H1 (cell line): ENCODE measurements around the gene MYO16. TPM values are rescaled to one million over a fixed set of nuclear protein-coding genes. Genes with fewer than 3 reads are reported as not detected.

Experiments
- CTCF ChIA-PET: fragments of 300-600 bp; sonication (Branson Sonifier 250); formaldehyde crosslinking; loops from one replicate; lab custom pipeline; 2021; ENCODE audit not compliant: partially characterized antibody; lab: Charles Lee
- POLR2A ChIA-PET: fragments of 300-600 bp; sonication (Branson Sonifier 250); formaldehyde crosslinking; loops from one replicate; lab custom pipeline; 2021; ENCODE audit warnings: inconsistent platforms; ENCODE audit not compliant: partially characterized antibody; lab: Charles Lee
- DNase-seq, 2 experiments: peaks; one replicate each; pipeline versions ENCODE4 v3.0.0 to v3.0.0-alpha.2; 2010 to 2022; ENCODE audit warnings: low spot score in 2 of 2, low read depth in 1 of 2, mixed read lengths in 1 of 2
- FAIRE-seq: peaks from 2 replicates; lab custom pipeline; 2011; peaks lifted over from hg19 to GRCh38; lab: Jason Lieb, UNC
- H2AFZ ChIP-seq: 2 replicates; pipeline ENCODE4 v1.8.1; 2012; ENCODE audit warnings: low read length, inconsistent platforms
- H2AK5ac ChIP-seq: 2 replicates; pipeline ENCODE4 v1.6.1; 2013; ENCODE audit warnings: low read depth, low read length
- H2BK120ac ChIP-seq: replicated peaks from 2 replicates; pipeline ENCODE3; 2013; ENCODE audit warnings: low read depth, low read length, inconsistent platforms
- H2BK12ac ChIP-seq: 2 replicates; pipeline ENCODE4 v1.6.1; 2013; ENCODE audit warnings: low read depth, low read length
- H2BK15ac ChIP-seq: 2 replicates; pipeline ENCODE4 v1.6.1; 2013; ENCODE audit warnings: low read length
- H2BK20ac ChIP-seq: 2 replicates; pipeline ENCODE4 v1.6.1; 2013; ENCODE audit warnings: low read length
- H2BK5ac ChIP-seq: 2 replicates; pipeline ENCODE4 v1.6.1; 2013; ENCODE audit warnings: low read depth, low read length
- H3K14ac ChIP-seq: 2 replicates; pipeline ENCODE4 v1.6.1; 2013; ENCODE audit warnings: inconsistent platforms; ENCODE audit not compliant: insufficient read length
- H3K18ac ChIP-seq: 2 replicates; pipeline ENCODE4 v1.6.1; 2013; ENCODE audit warnings: low read length; ENCODE audit errors: extremely low read depth
- H3K23ac ChIP-seq: 2 replicates; pipeline ENCODE4 v1.6.1; 2013; ENCODE audit warnings: inconsistent platforms; ENCODE audit not compliant: insufficient read length
- H3K23me2 ChIP-seq: 2 replicates; pipeline ENCODE4 v1.6.1; 2013; ENCODE audit warnings: low read depth, low read length
- H3K27ac ChIP-seq: 2 replicates; pipeline ENCODE4 v1.6.1; 2011; ENCODE audit warnings: low read depth, low read length, inconsistent platforms
- H3K27me3 ChIP-seq, 4 experiments: replicated peaks in 1 of 4; 1 replicate in 1 of 4; 2 replicates in 3 of 4; pipeline versions ENCODE4 v1.6.1 to v1.8.1; 2011 to 2013; ENCODE audit warnings: low read length in 3 of 4, mild to moderate bottlenecking in 3 of 4, inconsistent platforms in 2 of 4, mixed read lengths in 2 of 4, moderate library complexity in 1 of 4; ENCODE audit not compliant: control insufficient read depth in 3 of 4, insufficient read depth in 3 of 4; ENCODE audit errors: extremely low read depth in 1 of 4
- H3K36me3 ChIP-seq, 4 experiments: 2 replicates each; pipeline versions ENCODE4 v1.6.1 to v1.8.1; 2011 to 2013; ENCODE audit warnings: mild to moderate bottlenecking in 4 of 4, low read length in 3 of 4, moderate library complexity in 2 of 4, control low read depth in 1 of 4, inconsistent platforms in 1 of 4; ENCODE audit not compliant: insufficient read depth in 4 of 4, control insufficient read depth in 2 of 4
- H3K4ac ChIP-seq: replicated peaks from 2 replicates; pipeline ENCODE3; 2013; ENCODE audit warnings: low read length, low read depth, mixed read lengths, inconsistent platforms; ENCODE audit not compliant: insufficient read length
- H3K4me1 ChIP-seq, 4 experiments: replicated peaks in 1 of 4; 1 replicate in 1 of 4; 2 replicates in 3 of 4; pipeline versions ENCODE4 v1.6.1 to v1.8.1; 2011 to 2013; ENCODE audit warnings: low read length in 3 of 4, inconsistent platforms in 2 of 4, mixed read lengths in 1 of 4; ENCODE audit not compliant: insufficient read depth in 4 of 4, control insufficient read depth in 3 of 4
- H3K4me2 ChIP-seq, 2 experiments: 2 replicates each; pipeline versions ENCODE4 v1.6.1 to v1.8.1; 2011 to 2013; ENCODE audit warnings: low read depth in 2 of 2, low read length in 2 of 2, control low read depth in 1 of 2, inconsistent platforms in 1 of 2, mild to moderate bottlenecking in 1 of 2; ENCODE audit not compliant: insufficient read depth in 1 of 2
- H3K4me3 ChIP-seq, 4 experiments: fragments of 200-600, 300-600 bp in 1 of 4; sonication (generic), shearing (Covaris generic), sonication (Bioruptor Twin) in 1 of 4; 2 replicates each; pipeline versions ENCODE4 v1.5.1 to v1.8.1; 2011 to 2016; ENCODE audit warnings: low read length in 4 of 4, low read depth in 3 of 4, control low read depth in 2 of 4, inconsistent platforms in 2 of 4, mild to moderate bottlenecking in 2 of 4, mixed read lengths in 1 of 4, moderate library complexity in 1 of 4; ENCODE audit not compliant: insufficient read depth in 2 of 4; ENCODE audit errors: extremely low read depth in 1 of 4
- H3K56ac ChIP-seq: replicated peaks from 2 replicates; pipeline ENCODE3; 2013; ENCODE audit warnings: low read depth, mild to moderate bottlenecking, mixed read lengths, low read length, inconsistent platforms; ENCODE audit not compliant: insufficient read length
- H3K79me1 ChIP-seq: 2 replicates; pipeline ENCODE4 v1.6.1; 2013; ENCODE audit warnings: low read depth, low read length, control low read depth
- H3K79me2 ChIP-seq, 2 experiments: 2 replicates each; pipeline versions ENCODE4 v1.6.1 to v1.8.1; 2012 to 2013; ENCODE audit warnings: low read length in 2 of 2, mild to moderate bottlenecking in 2 of 2, inconsistent platforms in 1 of 2; ENCODE audit not compliant: insufficient read depth in 2 of 2, control insufficient read depth in 1 of 2
- H3K9ac ChIP-seq, 4 experiments: replicated peaks in 1 of 4; 1 replicate in 1 of 4; 2 replicates in 3 of 4; pipeline versions ENCODE4 v1.6.1 to v1.8.1; 2011 to 2013; ENCODE audit warnings: low read depth in 3 of 4, low read length in 3 of 4, control low read depth in 2 of 4, mild to moderate bottlenecking in 2 of 4, moderate library complexity in 2 of 4, inconsistent platforms in 1 of 4; ENCODE audit errors: extremely low read depth in 1 of 4
- H3K9me3 ChIP-seq, 2 experiments: 2 replicates each; pipeline versions ENCODE4 v1.6.1 to v1.8.1; 2012 to 2013; ENCODE audit warnings: mild to moderate bottlenecking in 2 of 2, moderate library complexity in 2 of 2, control low read depth in 1 of 2, inconsistent platforms in 1 of 2, low read depth in 1 of 2, low read length in 1 of 2, mixed read lengths in 1 of 2; ENCODE audit not compliant: insufficient read depth in 2 of 2
- H4K20me1 ChIP-seq, 2 experiments: replicated peaks in 1 of 2; 2 replicates each; pipeline versions ENCODE3 to v1.8.1; 2011 to 2013; ENCODE audit warnings: inconsistent platforms in 2 of 2, low read length in 2 of 2, mild to moderate bottlenecking in 1 of 2; ENCODE audit not compliant: insufficient read depth in 2 of 2, control insufficient read depth in 1 of 2
- H4K5ac ChIP-seq: 2 replicates; pipeline ENCODE4 v1.6.1; 2013; ENCODE audit warnings: low read length, low read depth, mixed read lengths, inconsistent platforms; ENCODE audit not compliant: insufficient read length
- H4K8ac ChIP-seq: 2 replicates; pipeline ENCODE4 v1.8.0; 2013; ENCODE audit warnings: mild to moderate bottlenecking, moderate library complexity, low read length, inconsistent platforms; ENCODE audit not compliant: insufficient read depth; ENCODE audit errors: extremely low read depth
- H4K91ac ChIP-seq: replicated peaks from 2 replicates; pipeline ENCODE3; 2013; ENCODE audit warnings: low read length, mixed read lengths, inconsistent platforms; ENCODE audit not compliant: insufficient read length
- CREB1 ChIP-seq: IDR thresholded peaks from 2 replicates; pipeline ENCODE4 v1.6.1; 2012; ENCODE audit warnings: inconsistent platforms
- RAD21 ChIP-seq, 2 experiments: IDR thresholded peaks in 1 of 2; conservative IDR thresholded peaks in 1 of 2; 2 replicates each; pipeline ENCODE4 v1.6.1; 2011; ENCODE audit warnings: low read depth in 2 of 2, low read length in 2 of 2, improper control_type of control experiment in 1 of 2, inconsistent platforms in 1 of 2, mild to moderate bottlenecking in 1 of 2, moderate library complexity in 1 of 2
- WGBS, 2 experiments: shearing (Covaris generic) in 1 of 2; methylation state at CpG; one replicate each; pipeline versions ENCODE4 v1.1.6 to v1.1.7; 2013 to 2015; ENCODE audit warnings: low lambda C conversion rate in 2 of 2, mixed read lengths in 2 of 2, inconsistent platforms in 1 of 2, low coverage in 1 of 2, missing lambda C conversion rate in 1 of 2; ENCODE audit not compliant: insufficient replicate concordance in 2 of 2, insufficient coverage in 1 of 2, insufficient read length in 1 of 2; ENCODE audit errors: extremely low coverage in 1 of 2, missing lambda C conversion rate in 1 of 2; 5-methylcytosine and 5-hydroxymethylcytosine counted together
- polyA plus RNA-seq, 7 experiments: library from polyadenylated mRNA; depleted of rRNA in 3 of 7; stranded (reverse) in 5 of 7; unstranded in 2 of 7; fragments of >200 nt in 5 of 7; fragments of 200-250 nt in 2 of 7; gene quantifications; 1 replicate in 5 of 7; 2 replicates in 1 of 7; 4 replicates in 1 of 7; pipeline versions ENCODE4 v1.2.1 to v1.2.3, GENCODE V29; 2011 to 2013; ENCODE audit warnings: missing spikeins in 2 of 7, mixed read lengths in 2 of 7
- total RNA-seq: library from RNA; stranded (reverse); fragmentation: NEBNext Ultra II Directional; extraction: Animal tissue kit (Norgen Biotek cat#: 25700); gene quantifications from 2 replicates; pipeline ENCODE4 v1.2.1, GENCODE V29; 2021
- TF ChIP-seq, protein P1 (sequence below), 3 experiments: IDR thresholded peaks; 1 replicate in 2 of 3; 2 replicates in 1 of 3; pipeline versions ENCODE4 v1.5.1 to v1.6.1; 2011; ENCODE audit warnings: low read length in 3 of 3, mild to moderate bottlenecking in 3 of 3, inconsistent platforms in 2 of 3, low read depth in 1 of 3, moderate library complexity in 1 of 3; ENCODE audit not compliant: insufficient read depth in 1 of 3; ENCODE audit errors: control extremely low read depth in 1 of 3
- TF ChIP-seq, protein P2 (sequence below): IDR thresholded peaks from 2 replicates; pipeline ENCODE4 v1.6.1; 2012; ENCODE audit warnings: inconsistent platforms

Gene MYO16
- total and polyA plus RNA-seq, 2 of the 8 experiments (the other 6 are each of a cell fraction or from before 2014, with no cell fraction given), result 0.02 to 0.22 TPM

GRCh38 chr13:108924541-108924940 lies 295.1 kb downstream of the MYO16 start:
- no peak overlapping the region for H2BK20ac ChIP-seq
- CTCF ChIA-PET, result interaction anchor here (1.2 to 3.0 kb wide), 3 partner anchors 10 to 29 kb away, joined by 3 to 19 read pairs (median 6); no protein-coding TSS in a partner anchor
- H3K27me3 ChIP-seq, result no peaks in the 10 kb centered on the region
- H3K4me1 ChIP-seq, result no peaks in the 10 kb centered on the region
- WGBS, 2 experiments, result 86% methylated on average over 11 of the region's 11 CpGs; no CpG with 5 or more reads in 1 of the 2 experiments
- no peak overlapping the region for H3K56ac ChIP-seq
- H2AFZ ChIP-seq, result no peak overlapping the region
- H3K36me3 ChIP-seq, result no peaks in the 10 kb centered on the region
- no peak overlapping the region for H2BK12ac ChIP-seq
- H3K23me2 ChIP-seq, result no peaks in the 10 kb centered on the region
- no peak overlapping the region for H2BK5ac ChIP-seq
- H3K4me2 ChIP-seq, result no peak overlapping the region
- no peak overlapping the region for H4K91ac ChIP-seq
- H4K20me1 ChIP-seq, result no peaks in the 10 kb centered on the region
- no peak overlapping the region for H2BK120ac ChIP-seq
- H3K4me3 ChIP-seq, result no peak overlapping the region
- no peak overlapping the region for H3K9ac ChIP-seq
- DNase-seq (no peak), FAIRE-seq (no peak)
- no peak overlapping the region for H3K27ac ChIP-seq
- POLR2A ChIA-PET, result no interaction called here
- no peak overlapping the region for H4K8ac ChIP-seq
- no peaks in the 10 kb centered on the region for H3K79me1 ChIP-seq
- no peak overlapping the region for H3K4ac ChIP-seq
- TF ChIP-seq RAD21 (IDR thresholded peaks at IDR 0.05 in 1 of 2, conservative IDR thresholded peaks at IDR 0.05 in 1 of 2; ENCODE audit: low read depth in 2 of 2, low read length in 2 of 2) (peak; percentile 16 to 26; a peak in 1 of 4 replicates), CREB1 (peak; percentile 43; the same call in 1 of the 2 replicates)
- TF ChIP-seq, protein P1, sequence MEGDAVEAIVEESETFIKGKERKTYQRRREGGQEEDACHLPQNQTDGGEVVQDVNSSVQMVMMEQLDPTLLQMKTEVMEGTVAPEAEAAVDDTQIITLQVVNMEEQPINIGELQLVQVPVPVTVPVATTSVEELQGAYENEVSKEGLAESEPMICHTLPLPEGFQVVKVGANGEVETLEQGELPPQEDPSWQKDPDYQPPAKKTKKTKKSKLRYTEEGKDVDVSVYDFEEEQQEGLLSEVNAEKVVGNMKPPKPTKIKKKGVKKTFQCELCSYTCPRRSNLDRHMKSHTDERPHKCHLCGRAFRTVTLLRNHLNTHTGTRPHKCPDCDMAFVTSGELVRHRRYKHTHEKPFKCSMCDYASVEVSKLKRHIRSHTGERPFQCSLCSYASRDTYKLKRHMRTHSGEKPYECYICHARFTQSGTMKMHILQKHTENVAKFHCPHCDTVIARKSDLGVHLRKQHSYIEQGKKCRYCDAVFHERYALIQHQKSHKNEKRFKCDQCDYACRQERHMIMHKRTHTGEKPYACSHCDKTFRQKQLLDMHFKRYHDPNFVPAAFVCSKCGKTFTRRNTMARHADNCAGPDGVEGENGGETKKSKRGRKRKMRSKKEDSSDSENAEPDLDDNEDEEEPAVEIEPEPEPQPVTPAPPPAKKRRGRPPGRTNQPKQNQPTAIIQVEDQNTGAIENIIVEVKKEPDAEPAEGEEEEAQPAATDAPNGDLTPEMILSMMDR (IDR thresholded peaks at IDR 0.05; ENCODE audit: control extremely low read depth in 1 of 3, insufficient read depth in 1 of 3, low read depth in 1 of 3, low read length in 3 of 3), result peak in 2 of 3 experiments; percentile 34 to 36; a peak in 2 of 4 replicates
- TF ChIP-seq, protein P2, sequence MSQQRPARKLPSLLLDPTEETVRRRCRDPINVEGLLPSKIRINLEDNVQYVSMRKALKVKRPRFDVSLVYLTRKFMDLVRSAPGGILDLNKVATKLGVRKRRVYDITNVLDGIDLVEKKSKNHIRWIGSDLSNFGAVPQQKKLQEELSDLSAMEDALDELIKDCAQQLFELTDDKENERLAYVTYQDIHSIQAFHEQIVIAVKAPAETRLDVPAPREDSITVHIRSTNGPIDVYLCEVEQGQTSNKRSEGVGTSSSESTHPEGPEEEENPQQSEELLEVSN, result no peak
- no peak overlapping the region for H3K14ac ChIP-seq
- no peak overlapping the region for H3K23ac ChIP-seq
- H2AK5ac ChIP-seq, result no peak overlapping the region
- no peaks in the 10 kb centered on the region for H3K9me3 ChIP-seq
- H3K18ac ChIP-seq, result no peak overlapping the region
- no peak overlapping the region for H2BK15ac ChIP-seq
- H4K5ac ChIP-seq, result no peak overlapping the region
- no peaks in the 10 kb centered on the region for H3K79me2 ChIP-seq
